CD4-positive, alpha-beta T cell treated with Interleukin-12 subunit alpha and Interleukin-12 subunit beta, for 1 hour (primary cell): ENCODE measurements around the gene SSUH2.

Experiments
- DNase-seq: peaks from one replicate; pipeline ENCODE4 v3.0.0-alpha.2; 2020

The SSUH2 gene

DNA sequence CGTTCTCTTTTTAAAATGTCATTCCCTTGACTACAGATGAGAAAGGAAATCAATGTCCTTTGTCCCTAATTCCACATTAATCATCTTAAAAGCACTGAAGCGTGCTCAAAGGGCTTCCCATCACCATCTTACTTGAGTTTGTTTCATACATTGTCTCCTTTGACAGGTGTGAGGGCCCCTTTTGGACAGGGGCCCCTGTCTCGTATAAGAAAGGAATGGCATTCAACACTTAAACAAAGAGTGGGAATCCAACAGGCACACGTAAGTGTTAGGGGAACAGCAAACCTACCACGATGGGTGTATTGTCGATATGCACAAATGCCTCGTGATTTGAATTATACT lies 5.0 kb downstream of the SSUH2 start:
- no peak for DNase-seq

DNA sequence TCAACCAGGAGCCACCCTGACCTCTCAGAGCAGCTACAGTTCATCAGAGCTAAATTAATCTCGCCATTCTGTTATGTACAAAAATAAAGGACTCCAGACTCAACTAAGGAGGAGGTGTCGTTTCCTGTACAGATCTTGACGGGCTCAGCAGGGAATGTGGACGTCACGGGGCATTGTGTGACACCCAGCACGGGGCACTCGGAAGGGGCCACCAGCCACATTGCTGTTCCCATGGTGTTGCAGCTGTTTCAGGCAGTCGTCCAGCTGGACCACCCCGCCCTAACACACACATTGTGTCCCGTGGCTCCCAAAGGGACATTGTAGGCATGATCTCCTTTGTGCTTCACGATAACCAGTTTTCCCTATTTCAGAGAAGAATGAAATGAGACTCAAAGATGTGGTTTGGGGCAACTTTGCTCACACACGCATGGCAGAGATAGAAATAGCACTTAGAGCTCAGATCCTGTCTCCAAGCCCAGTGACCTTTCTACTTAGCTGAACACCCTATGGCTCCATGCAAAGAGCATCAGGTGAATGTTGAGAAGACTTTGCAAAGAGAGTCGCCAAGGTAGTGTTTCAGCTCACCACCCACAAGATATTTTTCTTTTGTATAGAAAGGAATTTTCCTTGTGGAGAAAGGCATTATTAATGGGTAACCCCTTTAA lies 5.5 kb downstream of the SSUH2 start:
- no peak for DNase-seq

DNA sequence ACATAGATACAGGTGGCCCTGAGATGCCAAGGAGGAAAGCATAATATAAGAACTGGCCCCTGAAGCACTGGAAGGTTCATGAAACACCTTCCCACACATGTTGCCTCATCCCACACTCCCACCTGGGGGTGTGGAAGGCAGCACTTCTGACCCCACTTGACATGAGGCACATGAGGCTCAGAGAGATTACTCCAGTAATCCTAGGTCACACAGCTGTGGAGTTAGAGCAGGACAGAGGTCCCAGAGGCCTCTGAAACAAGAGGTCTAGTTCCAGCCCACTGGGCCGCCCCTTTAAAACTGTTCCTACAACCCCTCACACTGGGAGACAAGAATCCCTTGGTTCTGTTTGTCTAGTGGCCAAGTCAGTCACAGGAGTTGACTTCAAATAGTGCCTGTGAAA lies 7.2 kb downstream of the SSUH2 start:
- DNase-seq = no peak

DNA sequence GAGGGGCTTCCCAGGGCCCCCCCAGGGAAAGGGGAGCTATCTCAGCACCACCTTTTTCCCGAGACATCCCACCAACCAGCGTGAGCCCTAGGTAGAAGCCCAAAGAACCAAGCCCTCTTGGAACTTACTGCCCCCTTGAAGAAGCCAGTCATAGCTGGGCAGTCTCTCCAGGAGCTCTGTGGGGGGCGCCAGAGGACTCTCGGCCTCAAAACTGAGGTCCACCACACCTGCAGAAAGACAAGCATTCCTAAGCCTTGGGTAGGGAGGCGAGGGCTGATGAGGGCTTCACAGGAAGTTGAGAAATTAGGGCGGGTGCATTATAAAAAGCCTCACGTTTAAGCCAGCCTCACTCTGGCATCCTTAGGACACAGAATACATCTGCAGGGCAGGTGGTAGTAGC lies 9.0 kb downstream of the SSUH2 start:
- DNase-seq = no peak

DNA sequence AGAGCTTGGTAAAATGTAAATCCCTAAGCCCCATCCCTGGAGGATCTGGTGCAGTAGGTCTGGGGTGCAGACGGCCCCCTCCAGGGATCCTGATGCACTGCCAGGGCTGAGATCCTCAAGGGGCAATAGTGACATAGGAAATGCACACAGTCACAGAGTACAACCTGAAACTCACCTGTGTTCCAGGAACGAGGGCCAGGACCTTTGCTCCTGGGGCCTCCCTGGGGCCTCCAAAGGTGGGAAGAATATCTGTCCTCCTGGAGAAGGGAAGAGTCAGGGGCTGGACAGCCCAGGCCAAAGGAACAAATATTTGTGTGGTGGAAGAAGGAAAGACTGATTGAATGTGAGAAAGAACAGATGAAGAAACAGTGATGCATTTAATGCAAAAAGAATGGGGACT lies 9.5 kb downstream of the SSUH2 start:
- no peak for DNase-seq

DNA sequence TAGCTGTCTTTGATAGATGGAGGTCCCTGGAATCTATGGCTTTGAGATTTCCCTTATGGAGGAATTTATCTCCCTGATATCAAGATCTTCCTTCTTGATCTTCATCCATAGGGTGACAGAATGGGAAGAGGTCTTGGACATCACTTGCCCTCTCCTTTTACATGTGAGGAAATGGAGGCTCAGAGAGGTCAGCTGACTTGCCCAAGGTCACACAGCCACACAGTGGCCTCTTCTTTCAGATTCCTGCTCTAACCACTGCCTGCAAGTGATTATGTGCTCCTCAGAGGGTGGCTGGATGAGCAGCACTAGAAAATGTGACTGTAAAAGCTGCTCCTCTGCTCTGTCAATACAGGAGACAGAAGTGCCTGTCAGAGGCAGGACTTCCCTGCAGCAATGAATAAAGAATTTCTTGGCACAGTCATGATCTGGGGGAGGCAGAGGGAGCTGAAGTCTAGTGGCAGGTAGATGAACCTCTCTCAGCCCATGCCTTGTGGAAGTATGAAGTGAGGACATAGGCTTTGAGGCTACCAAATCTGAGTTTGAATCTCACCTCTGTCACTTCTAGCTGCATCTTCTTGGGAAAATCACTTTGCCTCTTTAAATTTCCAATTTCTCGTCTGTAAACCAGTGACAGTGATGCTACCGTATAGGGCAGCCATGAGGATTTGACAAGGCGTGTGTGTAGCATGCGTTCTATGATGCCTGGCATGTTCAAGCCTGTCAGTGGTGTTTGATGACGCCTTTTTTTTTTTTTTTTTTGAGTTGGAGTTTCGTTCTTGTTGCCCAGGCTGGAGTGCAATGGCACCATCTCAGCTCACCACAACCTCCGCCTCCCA lies 12.0 kb downstream of the SSUH2 start:
- DNase-seq = no peak

DNA sequence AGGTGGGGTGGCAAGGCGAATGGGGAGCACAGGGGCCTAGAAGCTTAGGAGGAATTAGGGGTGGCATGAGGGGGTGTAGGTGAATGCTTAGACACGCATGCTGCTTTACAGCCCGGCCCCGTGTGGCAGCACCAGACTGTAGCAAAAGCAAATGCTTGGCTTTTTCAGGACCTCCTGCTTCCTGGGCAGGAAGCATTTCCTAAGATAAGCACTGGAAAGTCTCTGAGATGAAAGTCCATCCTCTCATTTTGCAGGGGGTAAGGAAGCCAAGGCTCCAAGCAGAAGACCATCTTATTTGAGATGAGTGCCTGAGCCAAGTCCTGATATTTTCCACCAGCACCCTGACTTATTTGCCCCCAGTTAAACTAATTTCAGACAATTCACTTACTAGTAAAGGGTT lies 12.9 kb downstream of the SSUH2 start:
- DNase-seq = no peak

DNA sequence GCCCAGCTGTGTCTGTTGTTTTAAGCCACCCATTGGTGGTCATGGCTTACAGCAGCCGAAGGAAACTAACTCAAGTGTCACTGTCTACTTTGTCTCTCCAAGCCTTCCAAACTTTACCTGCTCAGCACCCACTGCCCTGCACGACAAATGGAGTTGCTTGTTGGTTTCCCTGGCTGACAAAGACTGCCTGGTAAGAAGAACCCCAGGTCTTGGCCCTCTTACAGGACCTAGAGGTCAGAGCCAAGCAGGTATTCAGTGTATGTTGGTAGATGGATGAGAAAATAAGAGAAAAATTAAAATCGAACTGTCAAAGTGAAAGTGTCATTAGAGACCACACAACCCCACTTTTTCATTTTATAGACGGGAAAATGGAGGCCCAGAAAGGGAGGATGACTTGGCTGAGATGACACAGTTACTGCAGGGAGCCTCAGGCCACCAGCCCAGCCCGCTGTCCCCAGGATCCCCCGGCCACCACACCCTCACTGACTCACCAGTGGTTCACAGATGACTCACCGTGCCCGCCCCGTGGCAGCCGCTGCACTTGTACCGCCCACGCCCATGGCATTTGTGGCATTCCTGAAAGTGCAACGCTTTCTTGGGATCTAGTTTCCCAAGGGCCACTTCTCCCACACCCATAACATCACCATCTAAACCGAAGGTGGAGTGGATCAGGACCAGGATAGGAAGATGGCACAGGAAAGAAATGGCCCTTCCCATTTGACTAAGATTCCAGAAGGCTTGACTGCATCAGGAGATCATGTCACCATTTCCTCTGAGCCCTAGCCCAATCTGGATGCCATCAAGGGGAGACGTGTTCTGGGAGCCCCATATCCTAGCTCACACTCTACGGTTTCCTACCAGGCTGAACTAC lies 15.2 kb downstream of the SSUH2 start:
- DNase-seq = peak; percentile 67

DNA sequence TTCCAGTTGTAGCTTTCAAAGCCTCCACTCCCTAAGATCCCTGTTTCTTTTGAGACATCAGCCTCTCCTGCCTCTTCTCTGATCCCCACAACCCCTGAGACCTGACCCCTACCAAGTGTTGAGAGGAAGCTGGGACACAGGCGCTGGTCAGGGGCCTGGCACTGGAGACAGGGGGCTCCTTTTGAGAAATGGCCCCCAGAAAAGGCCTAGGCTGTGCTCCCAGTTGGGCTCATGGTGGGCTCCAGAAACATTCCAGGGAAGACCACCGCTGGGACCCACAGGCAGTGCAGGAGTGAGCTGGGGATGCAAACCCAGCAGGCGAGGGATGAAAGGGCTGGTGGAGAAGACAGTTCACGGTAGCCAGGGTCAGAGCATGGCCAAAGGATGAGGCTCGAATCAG lies 16.6 kb downstream of the SSUH2 start:
- DNase-seq = no peak

DNA sequence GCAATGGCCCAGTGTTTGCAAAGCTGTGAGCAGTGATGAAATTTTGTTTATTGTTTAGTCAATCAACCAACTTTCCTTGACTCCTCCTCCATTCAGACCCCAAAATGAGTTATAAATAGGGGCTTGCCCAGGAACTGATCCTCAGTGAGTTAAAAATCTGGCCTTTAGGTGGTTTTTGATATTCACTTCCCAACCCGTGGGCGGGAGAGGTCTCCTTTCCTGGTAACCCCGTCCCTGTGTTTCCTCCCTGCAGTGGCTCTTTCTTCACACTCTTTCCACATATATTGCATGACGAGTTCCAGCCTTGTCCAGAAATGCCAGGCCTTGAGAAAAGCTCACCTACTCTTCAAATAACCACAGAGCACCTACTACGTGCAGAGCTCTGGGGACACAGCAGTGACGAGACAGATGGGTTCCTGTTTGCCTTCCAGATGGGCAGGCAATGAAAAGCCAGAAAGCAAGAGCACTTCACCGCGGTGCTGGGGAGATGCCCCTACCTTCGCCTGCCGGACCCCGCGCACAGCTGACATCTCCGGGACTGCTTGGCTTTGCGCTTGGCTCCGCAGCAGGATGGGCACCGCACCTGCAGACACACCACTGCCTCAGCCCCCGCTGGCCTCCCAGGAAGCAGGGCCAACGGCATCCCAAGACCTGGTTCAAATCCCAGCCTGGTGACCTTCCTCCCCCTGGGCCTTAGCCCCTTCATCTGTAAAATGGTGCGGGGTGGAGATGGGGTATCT lies 17.2 kb downstream of the SSUH2 start:
- DNase-seq = no peak

DNA sequence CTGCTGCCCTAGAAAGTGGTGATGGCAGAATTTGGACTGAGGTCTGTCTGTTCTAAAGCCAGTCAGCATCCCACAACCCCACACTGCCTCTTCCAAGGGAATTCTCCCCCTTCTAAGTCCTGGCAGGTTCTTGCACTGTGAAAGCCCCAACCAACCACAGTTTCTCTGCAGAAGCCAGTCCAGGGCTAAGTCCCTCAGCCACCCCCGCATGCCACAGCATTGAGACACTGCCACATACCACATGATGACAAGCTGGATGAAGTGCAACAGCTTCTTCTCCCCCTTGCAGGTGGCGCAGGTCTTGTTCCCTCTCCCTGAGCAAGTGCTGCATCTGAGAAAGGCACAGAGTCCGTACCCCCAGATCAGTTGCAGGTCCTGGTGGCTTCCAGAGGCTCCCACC lies 18.6 kb downstream of the SSUH2 start:
- no peak for DNase-seq

DNA sequence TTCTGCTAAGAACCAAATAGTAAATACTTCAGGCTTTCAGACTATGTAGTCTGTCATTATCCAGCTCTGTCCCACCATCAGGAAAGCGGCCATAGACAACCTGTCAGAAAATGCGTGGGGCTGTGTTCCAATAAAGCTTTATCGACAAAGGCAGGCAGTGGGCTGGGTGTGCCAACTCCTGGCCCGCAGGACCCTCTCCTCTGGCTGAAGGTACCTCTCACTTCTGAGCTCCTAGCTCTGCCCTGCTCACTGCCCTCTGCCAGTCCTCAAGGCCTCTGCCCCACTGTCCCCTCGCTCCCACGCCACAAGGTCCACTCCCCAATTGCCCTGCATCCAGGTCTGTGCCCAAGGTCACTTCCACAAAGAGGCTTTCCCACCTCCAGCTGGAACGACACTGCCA lies 20.0 kb downstream of the SSUH2 start:
- DNase-seq = no peak

DNA sequence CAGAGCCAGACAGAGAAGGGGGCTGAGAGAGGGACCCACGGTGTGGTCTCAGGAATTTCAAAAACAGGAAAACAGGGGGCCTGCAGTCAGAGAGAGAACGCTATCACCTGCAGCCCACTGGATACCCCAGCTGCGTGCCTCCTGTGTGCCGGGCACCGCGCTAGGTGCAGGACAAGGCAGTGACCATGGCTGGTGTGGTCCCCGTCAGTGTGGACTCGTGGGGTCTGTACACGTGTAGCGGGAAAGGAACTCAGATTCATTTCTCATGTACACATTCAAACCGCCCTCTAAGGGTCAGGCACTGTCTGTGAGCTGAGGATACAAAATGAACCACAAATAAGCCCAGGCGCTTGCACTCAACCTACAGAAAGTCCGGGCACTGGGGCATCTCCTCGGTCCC lies 20.9 kb downstream of the SSUH2 start:
- DNase-seq = no peak

DNA sequence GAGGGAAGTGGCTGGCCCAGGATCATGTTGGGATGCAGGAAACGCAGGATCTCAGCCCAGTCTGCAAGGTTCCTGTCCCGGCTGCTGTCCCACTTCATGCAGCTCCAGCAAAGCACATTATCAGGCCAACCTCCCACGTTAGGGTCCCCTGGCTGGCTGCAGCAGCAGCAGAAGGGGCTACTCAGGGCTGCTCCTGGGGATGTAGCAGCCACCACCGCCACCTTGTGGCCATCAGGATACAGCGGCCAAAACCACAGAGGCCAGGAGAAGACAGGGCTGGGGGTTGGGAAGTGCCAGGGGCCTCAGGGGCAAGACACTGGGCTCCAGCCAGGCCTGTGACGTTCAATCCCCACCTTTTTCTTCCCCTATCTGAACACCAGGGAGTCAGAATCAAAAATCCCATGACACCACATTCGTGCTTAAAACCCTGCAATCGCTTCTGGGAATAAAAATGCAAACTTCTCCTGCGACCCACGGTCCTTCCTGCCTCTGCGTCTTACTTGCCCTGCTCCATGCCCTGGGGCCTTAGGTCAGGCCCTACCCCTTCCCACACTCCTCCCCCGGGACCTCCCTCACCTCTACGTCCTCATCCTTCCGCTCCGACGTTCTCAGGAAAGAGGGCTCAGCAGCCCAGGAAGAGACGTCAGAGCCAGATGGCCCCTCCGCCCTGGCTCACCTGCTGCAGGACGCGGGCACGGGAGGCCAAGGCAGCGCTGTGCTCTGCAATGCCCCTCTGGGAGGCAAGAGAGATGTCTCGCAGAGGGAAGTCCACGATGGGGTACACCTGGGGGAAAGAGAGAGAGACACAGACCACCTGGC lies 21.5 kb downstream of the SSUH2 start:
- DNase-seq = peak; percentile 49

DNA sequence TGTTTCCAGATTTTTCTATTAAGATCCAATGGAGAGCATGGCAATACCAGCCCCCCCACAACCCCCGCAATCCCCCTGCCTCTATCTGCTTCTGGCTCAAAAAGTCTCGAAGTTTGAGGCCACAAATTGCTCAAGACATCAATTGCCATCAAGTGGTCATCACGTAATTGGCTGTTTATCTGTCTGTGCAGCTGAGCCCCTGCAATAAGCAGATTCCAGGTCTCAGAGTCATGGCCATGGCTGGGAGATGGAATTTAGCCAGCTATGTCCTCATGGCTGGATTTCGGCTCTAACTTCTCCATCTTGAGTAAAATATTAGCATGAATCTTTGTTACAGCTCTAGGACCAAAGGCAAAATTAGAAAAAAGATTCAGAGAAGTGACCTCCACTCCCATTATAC lies 22.7 kb downstream of the SSUH2 start:
- DNase-seq = no peak

DNA sequence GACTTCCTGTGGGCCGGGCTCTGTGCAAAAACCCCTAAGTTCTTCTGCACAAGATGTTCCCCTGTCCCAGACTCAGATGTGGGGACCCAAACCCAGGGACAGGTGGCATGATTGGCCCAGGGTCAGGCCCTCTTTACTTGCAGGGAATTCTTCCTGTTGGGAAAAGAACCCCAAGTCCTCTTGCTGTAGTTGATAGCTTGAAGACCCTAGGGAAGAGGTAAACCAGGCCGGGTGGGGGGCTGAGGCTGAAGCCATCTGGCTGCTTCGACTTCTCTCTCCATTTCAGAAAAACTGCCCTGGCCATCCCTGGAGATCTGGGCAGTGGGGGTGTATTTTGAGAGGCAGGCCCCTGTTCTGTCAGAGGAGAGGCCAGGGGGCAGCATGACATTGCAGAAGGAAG lies 23.5 kb downstream of the SSUH2 start:
- DNase-seq = no peak

DNA sequence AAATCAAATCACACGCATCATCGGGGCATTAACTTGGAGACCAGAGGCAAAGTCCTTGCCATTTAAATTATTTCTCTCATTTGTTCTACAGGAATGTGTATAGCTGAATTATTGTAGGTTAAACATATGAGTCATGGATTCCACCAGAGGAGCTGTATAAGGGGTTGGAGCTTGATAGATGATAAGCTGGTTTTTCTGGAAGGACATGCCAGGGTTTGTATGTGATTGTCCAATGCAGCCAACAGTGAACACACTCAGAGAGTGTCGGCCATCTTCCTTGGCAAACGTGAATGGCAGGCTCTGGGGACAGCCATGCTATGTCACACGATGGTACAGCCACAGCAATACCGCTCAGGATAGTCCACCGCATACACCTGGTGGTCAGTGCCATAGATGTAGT lies 25.1 kb downstream of the SSUH2 start:
- no peak for DNase-seq

DNA sequence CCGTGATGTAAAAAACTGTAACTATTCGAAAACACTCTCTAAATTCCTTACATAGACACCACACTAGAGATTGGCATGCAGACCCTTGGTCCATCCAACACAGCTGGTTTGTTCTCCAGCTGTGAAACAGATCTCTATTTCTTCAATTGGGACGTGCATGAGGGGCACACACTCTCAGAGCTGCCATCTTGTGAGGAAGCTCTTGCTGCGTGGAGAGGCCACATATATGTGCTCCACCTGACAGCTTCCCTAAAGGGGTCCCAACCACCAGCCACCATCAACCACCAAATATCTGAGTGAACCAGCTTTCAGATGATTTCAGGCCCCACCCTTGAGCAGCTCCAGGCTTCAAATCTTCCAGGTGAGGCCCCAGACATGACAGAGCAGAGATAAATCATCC lies 25.6 kb downstream of the SSUH2 start:
- no peak for DNase-seq

DNA sequence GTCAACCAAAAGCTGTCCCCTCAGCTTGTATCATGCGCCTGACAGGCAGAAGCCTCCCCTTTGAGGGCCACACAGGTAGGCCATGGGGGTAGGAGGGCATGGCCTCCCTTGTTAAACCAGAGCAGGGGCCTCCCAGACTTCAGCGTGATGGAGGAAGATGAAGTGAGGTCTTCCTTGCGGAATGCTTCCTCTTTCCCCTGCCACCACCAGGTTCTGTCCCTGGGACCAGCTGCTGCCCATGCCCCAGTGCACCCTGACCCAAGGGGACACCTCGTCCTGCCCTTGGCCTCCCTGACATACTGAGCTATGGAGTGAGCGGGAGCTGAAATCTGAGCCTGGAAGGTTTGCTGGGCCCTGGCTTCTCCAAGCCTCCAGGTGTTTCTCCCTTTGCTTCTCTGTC lies 26.7 kb downstream of the SSUH2 start:
- DNase-seq = no peak

DNA sequence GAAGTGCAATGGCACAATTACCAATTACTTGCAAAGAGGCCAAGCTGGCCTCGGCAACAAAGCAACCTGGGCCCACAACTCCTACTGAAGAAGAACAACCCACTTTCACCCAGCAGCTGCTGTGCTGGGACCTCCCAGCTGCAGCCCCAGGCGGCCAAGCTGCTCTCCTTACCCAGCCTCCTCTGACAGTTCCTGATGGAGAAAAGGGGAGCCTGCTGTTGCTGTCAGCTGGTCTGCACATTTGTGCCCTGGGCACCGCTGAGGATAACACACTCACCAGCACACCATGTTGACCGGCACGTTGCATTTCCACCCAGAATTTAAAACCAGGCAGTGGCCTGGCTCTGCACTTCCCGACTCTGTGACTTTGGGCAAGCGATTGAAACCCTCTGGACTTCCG lies 33.6 kb downstream of the SSUH2 start:
- DNase-seq = no peak

DNA sequence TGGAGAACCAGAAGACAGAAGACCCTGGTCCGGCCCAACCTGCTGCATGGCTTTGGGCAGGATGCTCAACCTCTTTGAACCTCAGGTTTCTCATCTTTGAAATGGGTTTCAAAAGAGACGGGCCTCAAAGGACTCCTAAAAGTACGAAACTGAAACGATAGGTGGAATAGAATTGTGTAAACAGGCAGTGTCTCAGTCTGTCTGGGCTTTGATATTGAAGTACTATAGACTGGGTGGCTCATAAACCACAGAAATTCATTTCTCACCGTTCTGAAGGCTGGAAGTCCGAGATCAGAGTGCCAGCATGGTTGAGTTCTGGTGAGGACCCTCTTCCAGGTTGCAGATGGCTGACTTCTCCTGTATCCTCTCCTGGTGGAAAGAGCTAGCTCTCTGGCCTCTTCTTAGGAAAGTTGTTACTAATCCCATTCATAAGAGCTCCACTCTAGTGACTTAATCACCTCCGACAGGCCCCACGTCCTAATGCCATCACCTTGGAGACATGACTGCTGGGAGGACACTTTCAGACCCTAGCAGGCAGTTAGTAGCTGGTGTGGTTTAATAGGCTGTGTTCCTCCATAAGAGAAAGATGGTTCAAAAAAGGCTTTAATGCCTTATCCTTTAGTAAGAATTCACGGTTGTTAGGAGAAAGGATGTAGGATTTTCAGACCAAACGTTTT lies 35.7 kb downstream of the SSUH2 start:
- DNase-seq = no peak
